C4-2B (cell line): Measurements from ENCODE around the gene TNRC18.

ENCODE experiments used
- ZFX ChIP-seq: fragments of 450-650 bp; IDR thresholded peaks from 2 replicates; pipeline ENCODE4 v1.6.1; 2017
- TF ChIP-seq, protein P1 (sequence below): fragments of 450-650 bp; conservative IDR thresholded peaks from 2 replicates; pipeline ENCODE4 v1.5.1; 2017; ENCODE audit warnings: mild to moderate bottlenecking

- TF ChIP-seq, protein P1, sequence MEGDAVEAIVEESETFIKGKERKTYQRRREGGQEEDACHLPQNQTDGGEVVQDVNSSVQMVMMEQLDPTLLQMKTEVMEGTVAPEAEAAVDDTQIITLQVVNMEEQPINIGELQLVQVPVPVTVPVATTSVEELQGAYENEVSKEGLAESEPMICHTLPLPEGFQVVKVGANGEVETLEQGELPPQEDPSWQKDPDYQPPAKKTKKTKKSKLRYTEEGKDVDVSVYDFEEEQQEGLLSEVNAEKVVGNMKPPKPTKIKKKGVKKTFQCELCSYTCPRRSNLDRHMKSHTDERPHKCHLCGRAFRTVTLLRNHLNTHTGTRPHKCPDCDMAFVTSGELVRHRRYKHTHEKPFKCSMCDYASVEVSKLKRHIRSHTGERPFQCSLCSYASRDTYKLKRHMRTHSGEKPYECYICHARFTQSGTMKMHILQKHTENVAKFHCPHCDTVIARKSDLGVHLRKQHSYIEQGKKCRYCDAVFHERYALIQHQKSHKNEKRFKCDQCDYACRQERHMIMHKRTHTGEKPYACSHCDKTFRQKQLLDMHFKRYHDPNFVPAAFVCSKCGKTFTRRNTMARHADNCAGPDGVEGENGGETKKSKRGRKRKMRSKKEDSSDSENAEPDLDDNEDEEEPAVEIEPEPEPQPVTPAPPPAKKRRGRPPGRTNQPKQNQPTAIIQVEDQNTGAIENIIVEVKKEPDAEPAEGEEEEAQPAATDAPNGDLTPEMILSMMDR, result no peak; the same call in 1 of the 2 replicates
- 0 out of 2 replicates have a peak, but pooled peaks have one; percentile 7 for TF ChIP-seq ZFX
These were observed 1.3 kb upstream of the TNRC18 start for GRCh38 chr7:5424749-5425506.
